ENCODE data around the gene CAMK2D.

The CAMK2D gene

GRCh38 chr4:113678641-113679040 lies 82.9 kb downstream of the CAMK2D start:
- DNase-seq, result no peak

- no peak for DNase-seq
Observed at GRCh38 chr4:113677325-113677724, 84.2 kb downstream of the CAMK2D start.

GRCh38 chr4:113675731-113676697 lies 85.5 kb downstream of the CAMK2D start:
- DNase-seq, result no peak

- DNase-seq, result no peak
Observed at GRCh38 chr4:113674733-113675132, 86.8 kb downstream of the CAMK2D start.

- DNase-seq, result no peak
Observed at GRCh38 chr4:113674251-113674650, 87.3 kb downstream of the CAMK2D start.

GRCh38 chr4:113673450-113673849 lies 88.1 kb downstream of the CAMK2D start:
- DNase-seq, result no peak

- no peak for DNase-seq
Observed at GRCh38 chr4:113666386-113667114, 95.0 kb downstream of the CAMK2D start.

- DNase-seq, result no peak
Observed at GRCh38 chr4:113665036-113665435, 96.5 kb downstream of the CAMK2D start.

- DNase-seq, result no peak
Observed at GRCh38 chr4:113662581-113662980, 99.0 kb downstream of the CAMK2D start.

- DNase-seq, result no peak
Observed at GRCh38 chr4:113659127-113659526, 102.4 kb downstream of the CAMK2D start.

GRCh38 chr4:113657586-113658233 lies 103.8 kb downstream of the CAMK2D start:
- DNase-seq, result no peak

- no peak for DNase-seq
Observed at GRCh38 chr4:113653871-113654270, 107.7 kb downstream of the CAMK2D start.

- DNase-seq, result no peak
Observed at GRCh38 chr4:113646442-113646822, 115.1 kb downstream of the CAMK2D start.

- DNase-seq, result no peak
Observed at GRCh38 chr4:113645771-113646441, 115.6 kb downstream of the CAMK2D start.

GRCh38 chr4:113645288-113645687 lies 116.2 kb downstream of the CAMK2D start:
- no peak for DNase-seq

- DNase-seq, result no peak
Observed at GRCh38 chr4:113644398-113644797, 117.1 kb downstream of the CAMK2D start.

GRCh38 chr4:113643505-113643904 lies 118.0 kb downstream of the CAMK2D start:
- DNase-seq, result no peak

GRCh38 chr4:113641025-113641431 lies 120.5 kb downstream of the CAMK2D start:
- DNase-seq, result no peak

GRCh38 chr4:113639326-113639725 lies 122.2 kb downstream of the CAMK2D start:
- DNase-seq, result peak in 1 of 2 donors; percentile 30

- no peak for DNase-seq
Observed at GRCh38 chr4:113638562-113638832, 123.0 kb downstream of the CAMK2D start.

- no peak for DNase-seq
Observed at GRCh38 chr4:113637823-113638561, 123.5 kb downstream of the CAMK2D start.

GRCh38 chr4:113637363-113637762 lies 124.2 kb downstream of the CAMK2D start:
- no peak for DNase-seq

All from bone marrow (tissue), 2 donors.